A549 (cell line): Measurements from ENCODE around the gene CARMIL1.

Source experiments
- CTCF ChIP-seq: fragments of >200 bp; sonication (Bioruptor Twin); formaldehyde crosslinking; IDR thresholded peaks from 3 replicates; pipeline ENCODE4 v1.5.1; 2016
- EP300 ChIP-seq, 2 experiments: fragments of >200 bp; sonication (Bioruptor Twin); formaldehyde crosslinking; IDR thresholded peaks; 2 replicates in 1 of 2; 3 replicates in 1 of 2; pipeline ENCODE4 v1.6.1; 2016 to 2017
- KDM1A ChIP-seq: fragments of 200-600 bp; sonication (generic); IDR thresholded peaks from 2 replicates; pipeline ENCODE4 v1.6.1; 2016; ENCODE audit warnings: low read depth, mild to moderate bottlenecking
- MAZ ChIP-seq: fragments of 150-350 bp; IDR thresholded peaks from 2 replicates; pipeline ENCODE4 v1.6.1; 2014; ENCODE audit warnings: antibody characterized with exemption, low read depth, low read length, borderline replicate concordance
- REST ChIP-seq: fragments of 200-600 bp; sonication (generic); IDR thresholded peaks from 2 replicates; pipeline ENCODE4 v1.6.1; 2016; ENCODE audit warnings: antibody characterized with exemption, mild to moderate bottlenecking, moderate library complexity
- RNF2 ChIP-seq: fragments of 200-600 bp; sonication (generic); IDR thresholded peaks from 2 replicates; pipeline ENCODE4 v1.6.1; 2016; ENCODE audit warnings: low read depth, mild to moderate bottlenecking, antibody characterized with exemption, moderate library complexity, borderline replicate concordance
- TF ChIP-seq, protein P1 (sequence below): fragments of 450-650 bp; IDR thresholded peaks from 2 replicates; pipeline ENCODE4 v1.6.1; 2014; ENCODE audit warnings: antibody characterized with exemption

DNA sequence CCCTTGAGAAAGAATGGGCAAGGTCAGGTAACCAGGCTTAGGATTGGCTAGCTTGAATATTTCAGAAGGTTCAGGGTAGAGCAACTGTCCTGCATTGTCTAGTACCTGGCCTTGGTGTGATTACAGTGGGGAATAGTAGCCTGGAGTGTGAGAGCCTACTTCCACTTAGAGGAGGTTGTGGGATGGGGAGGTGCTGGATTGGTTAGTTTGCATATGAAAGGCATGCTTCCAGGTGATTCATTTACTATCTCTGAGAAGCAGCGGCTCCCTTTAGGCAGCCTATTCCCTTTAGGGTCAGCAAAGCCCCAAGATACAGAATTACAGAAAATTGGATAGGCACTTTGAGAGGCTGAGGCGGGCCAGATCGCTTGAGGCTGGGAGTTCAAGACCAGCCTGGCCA, 347.8 kb downstream of the CARMIL1 start:
- no peak for TF ChIP-seq REST
- no peak for TF ChIP-seq CTCF
- TF ChIP-seq MAZ = no peak
- TF ChIP-seq EP300 (IDR thresholded peaks at IDR 0.05) = no peak
- TF ChIP-seq, protein P1, sequence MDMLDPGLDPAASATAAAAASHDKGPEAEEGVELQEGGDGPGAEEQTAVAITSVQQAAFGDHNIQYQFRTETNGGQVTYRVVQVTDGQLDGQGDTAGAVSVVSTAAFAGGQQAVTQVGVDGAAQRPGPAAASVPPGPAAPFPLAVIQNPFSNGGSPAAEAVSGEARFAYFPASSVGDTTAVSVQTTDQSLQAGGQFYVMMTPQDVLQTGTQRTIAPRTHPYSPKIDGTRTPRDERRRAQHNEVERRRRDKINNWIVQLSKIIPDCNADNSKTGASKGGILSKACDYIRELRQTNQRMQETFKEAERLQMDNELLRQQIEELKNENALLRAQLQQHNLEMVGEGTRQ = no peak
- no peak for TF ChIP-seq KDM1A
- TF ChIP-seq RNF2 = no peak
